ENCODE results near the gene HS3ST6.
"Not testable (repeated sequence)": the region's sequence is repeated elsewhere in the genome, so short reads cannot be mapped to it uniquely, and the experiment has no call there.

DNA sequence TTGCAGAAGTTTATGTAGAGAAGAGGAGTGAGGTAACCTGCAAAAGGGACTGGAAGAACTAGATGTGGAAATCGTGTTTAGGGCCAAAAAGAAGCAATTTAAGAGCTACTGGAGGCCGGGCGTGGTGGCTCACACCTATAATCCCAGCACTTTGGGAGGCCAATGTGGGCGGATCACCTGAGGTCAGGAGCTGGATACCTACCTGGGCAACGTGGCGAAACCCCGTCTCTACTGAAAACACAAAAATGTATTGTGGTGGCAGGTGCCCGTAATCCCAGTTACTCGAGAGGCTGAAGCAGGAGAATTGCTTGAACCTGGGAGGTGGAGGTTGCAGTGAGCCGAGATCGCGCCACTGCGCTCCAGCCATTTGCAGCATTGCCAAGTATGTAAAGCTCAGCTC lies 42.1 kb downstream of the HS3ST6 start:
- TF ChIP-seq ZBTB1 (CRISPR knock-in tag; IDR thresholded peaks at IDR 0.05; ENCODE audit: borderline replicate concordance, low read depth); MXI1 (IDR thresholded peaks at IDR 0.05; ENCODE audit: low read depth, low read length); ZNF589 (CRISPR knock-in tag; IDR thresholded peaks at IDR 0.05; ENCODE audit: low read depth); CAMTA2 (CRISPR knock-in tag; conservative IDR thresholded peaks at IDR 0.05); ZBTB7A (IDR thresholded peaks at IDR 0.05; ENCODE audit: borderline replicate concordance, control insufficient read depth, low read depth, low read length); SETDB1 (IDR thresholded peaks at IDR 0.05; ENCODE audit: low read length); ETV1 (tag; conservative IDR thresholded peaks at IDR 0.05; ENCODE audit: low read depth); ILK (tag; IDR thresholded peaks at IDR 0.05; ENCODE audit: borderline replicate concordance, low read depth); SREBF2 (CRISPR knock-in tag; IDR thresholded peaks at IDR 0.05); MEF2A (IDR thresholded peaks at IDR 0.05; ENCODE audit: control insufficient read depth, low read depth, low read length): not testable (repeated sequence)
- TF ChIP-seq, protein P1, sequence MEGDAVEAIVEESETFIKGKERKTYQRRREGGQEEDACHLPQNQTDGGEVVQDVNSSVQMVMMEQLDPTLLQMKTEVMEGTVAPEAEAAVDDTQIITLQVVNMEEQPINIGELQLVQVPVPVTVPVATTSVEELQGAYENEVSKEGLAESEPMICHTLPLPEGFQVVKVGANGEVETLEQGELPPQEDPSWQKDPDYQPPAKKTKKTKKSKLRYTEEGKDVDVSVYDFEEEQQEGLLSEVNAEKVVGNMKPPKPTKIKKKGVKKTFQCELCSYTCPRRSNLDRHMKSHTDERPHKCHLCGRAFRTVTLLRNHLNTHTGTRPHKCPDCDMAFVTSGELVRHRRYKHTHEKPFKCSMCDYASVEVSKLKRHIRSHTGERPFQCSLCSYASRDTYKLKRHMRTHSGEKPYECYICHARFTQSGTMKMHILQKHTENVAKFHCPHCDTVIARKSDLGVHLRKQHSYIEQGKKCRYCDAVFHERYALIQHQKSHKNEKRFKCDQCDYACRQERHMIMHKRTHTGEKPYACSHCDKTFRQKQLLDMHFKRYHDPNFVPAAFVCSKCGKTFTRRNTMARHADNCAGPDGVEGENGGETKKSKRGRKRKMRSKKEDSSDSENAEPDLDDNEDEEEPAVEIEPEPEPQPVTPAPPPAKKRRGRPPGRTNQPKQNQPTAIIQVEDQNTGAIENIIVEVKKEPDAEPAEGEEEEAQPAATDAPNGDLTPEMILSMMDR (IDR thresholded peaks at IDR 0.05 in 2 of 3, conservative IDR thresholded peaks at IDR 0.05 in 1 of 3; ENCODE audit: insufficient read depth in 2 of 3, low read depth in 1 of 3, low read length in 3 of 3), result not testable (repeated sequence)
- TF ChIP-seq, protein P2, sequence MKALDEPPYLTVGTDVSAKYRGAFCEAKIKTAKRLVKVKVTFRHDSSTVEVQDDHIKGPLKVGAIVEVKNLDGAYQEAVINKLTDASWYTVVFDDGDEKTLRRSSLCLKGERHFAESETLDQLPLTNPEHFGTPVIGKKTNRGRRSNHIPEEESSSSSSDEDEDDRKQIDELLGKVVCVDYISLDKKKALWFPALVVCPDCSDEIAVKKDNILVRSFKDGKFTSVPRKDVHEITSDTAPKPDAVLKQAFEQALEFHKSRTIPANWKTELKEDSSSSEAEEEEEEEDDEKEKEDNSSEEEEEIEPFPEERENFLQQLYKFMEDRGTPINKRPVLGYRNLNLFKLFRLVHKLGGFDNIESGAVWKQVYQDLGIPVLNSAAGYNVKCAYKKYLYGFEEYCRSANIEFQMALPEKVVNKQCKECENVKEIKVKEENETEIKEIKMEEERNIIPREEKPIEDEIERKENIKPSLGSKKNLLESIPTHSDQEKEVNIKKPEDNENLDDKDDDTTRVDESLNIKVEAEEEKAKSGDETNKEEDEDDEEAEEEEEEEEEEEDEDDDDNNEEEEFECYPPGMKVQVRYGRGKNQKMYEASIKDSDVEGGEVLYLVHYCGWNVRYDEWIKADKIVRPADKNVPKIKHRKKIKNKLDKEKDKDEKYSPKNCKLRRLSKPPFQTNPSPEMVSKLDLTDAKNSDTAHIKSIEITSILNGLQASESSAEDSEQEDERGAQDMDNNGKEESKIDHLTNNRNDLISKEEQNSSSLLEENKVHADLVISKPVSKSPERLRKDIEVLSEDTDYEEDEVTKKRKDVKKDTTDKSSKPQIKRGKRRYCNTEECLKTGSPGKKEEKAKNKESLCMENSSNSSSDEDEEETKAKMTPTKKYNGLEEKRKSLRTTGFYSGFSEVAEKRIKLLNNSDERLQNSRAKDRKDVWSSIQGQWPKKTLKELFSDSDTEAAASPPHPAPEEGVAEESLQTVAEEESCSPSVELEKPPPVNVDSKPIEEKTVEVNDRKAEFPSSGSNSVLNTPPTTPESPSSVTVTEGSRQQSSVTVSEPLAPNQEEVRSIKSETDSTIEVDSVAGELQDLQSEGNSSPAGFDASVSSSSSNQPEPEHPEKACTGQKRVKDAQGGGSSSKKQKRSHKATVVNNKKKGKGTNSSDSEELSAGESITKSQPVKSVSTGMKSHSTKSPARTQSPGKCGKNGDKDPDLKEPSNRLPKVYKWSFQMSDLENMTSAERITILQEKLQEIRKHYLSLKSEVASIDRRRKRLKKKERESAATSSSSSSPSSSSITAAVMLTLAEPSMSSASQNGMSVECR (CRISPR knock-in tag; IDR thresholded peaks at IDR 0.05), result not testable (repeated sequence)
- TF ChIP-seq, protein P3, sequence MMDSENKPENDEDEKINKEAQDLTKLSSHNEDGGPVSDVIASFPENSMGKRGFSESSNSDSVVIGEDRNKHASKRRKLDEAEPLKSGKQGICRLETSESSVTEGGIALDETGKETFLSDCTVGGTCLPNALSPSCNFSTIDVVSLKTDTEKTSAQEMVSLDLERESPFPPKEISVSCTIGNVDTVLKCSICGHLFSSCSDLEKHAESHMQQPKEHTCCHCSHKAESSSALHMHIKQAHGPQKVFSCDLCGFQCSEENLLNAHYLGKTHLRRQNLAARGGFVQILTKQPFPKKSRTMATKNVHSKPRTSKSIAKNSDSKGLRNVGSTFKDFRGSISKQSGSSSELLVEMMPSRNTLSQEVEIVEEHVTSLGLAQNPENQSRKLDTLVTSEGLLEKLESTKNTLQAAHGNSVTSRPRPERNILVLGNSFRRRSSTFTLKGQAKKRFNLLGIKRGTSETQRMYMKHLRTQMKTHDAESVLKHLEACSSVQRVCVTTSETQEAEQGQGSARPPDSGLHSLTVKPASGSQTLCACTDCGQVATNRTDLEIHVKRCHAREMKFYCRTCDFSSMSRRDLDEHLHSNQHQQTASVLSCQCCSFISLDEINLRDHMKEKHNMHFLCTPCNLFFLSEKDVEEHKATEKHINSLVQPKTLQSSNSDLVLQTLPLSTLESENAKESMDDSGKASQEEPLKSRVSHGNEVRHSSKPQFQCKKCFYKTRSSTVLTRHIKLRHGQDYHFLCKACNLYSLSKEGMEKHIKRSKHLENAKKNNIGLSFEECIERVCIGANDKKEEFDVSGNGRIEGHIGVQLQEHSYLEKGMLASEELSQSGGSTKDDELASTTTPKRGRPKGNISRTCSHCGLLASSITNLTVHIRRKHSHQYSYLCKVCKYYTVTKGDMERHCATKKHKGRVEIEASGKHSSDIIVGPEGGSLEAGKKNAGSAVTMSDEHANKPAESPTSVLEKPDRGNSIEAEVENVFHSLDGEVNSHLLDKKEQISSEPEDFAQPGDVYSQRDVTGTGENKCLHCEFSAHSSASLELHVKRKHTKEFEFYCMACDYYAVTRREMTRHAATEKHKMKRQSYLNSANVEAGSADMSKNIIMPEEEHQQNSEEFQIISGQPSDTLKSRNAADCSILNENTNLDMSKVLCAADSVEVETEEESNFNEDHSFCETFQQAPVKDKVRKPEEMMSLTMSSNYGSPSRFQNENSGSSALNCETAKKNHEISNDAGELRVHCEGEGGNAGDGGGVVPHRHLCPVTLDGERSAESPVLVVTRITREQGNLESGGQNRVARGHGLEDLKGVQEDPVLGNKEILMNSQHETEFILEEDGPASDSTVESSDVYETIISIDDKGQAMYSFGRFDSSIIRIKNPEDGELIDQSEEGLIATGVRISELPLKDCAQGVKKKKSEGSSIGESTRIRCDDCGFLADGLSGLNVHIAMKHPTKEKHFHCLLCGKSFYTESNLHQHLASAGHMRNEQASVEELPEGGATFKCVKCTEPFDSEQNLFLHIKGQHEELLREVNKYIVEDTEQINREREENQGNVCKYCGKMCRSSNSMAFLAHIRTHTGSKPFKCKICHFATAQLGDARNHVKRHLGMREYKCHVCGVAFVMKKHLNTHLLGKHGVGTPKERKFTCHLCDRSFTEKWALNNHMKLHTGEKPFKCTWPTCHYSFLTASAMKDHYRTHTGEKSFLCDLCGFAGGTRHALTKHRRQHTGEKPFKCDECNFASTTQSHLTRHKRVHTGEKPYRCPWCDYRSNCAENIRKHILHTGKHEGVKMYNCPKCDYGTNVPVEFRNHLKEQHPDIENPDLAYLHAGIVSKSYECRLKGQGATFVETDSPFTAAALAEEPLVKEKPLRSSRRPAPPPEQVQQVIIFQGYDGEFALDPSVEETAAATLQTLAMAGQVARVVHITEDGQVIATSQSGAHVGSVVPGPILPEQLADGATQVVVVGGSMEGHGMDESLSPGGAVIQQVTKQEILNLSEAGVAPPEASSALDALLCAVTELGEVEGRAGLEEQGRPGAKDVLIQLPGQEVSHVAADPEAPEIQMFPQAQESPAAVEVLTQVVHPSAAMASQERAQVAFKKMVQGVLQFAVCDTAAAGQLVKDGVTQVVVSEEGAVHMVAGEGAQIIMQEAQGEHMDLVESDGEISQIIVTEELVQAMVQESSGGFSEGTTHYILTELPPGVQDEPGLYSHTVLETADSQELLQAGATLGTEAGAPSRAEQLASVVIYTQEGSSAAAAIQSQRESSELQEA (IDR thresholded peaks at IDR 0.05; ENCODE audit: low read depth), result not testable (repeated sequence)
